ENCODE data around the gene PNMA1.
A peak's percentile ranks its signal among the peaks of the same experiment; 100 is the strongest.

The PNMA1 gene, protein sequence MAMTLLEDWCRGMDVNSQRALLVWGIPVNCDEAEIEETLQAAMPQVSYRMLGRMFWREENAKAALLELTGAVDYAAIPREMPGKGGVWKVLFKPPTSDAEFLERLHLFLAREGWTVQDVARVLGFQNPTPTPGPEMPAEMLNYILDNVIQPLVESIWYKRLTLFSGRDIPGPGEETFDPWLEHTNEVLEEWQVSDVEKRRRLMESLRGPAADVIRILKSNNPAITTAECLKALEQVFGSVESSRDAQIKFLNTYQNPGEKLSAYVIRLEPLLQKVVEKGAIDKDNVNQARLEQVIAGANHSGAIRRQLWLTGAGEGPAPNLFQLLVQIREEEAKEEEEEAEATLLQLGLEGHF

GRCh38 chr14:73713803-73714655 is at the start of gene PNMA1:
Gene PNMA1 (minus strand): TSS chr14:73714384. CDS start chr14:73713639, 745 bp downstream.
- Histone ChIP-seq H3K36me3 (peaks cover 31 to 43% (median 37%) of the 10 kb centered on the region in 11 experiments), H3K4me1 (peaks cover 25 to 50% (median 29%) of the 10 kb centered on the region in 10 experiments), H3K9me3 (replicated peaks in 1 of 11) (no peaks in the 10 kb centered on the region), H3K4me3 (peak within 1 kb of the TSS; percentile 69 to 86 (median 76)), H3K27ac (peak within 1 kb of the TSS; percentile 72 to 86 (median 79)), H4K20me1 (peaks cover 31 to 69% (median 51%) of the 10 kb centered on the region in 11 experiments; a peak in 20 of 22 replicates), H3K27me3 (peaks cover 0 to 13% (median 7%) of the 10 kb centered on the region in 11 experiments; a peak in 10 of 22 replicates), H3K4me2 (peak within 1 kb of the TSS; percentile 81 to 99 (median 96)), H3K9ac (peak within 1 kb of the TSS; percentile 80 to 89 (median 83))
- TF ChIP-seq Cebpa-rat (IDR thresholded peaks at IDR 0.05) = no peak

- no peaks in the 10 kb centered on the region for H3K27me3 ChIP-seq
- no peak for TF ChIP-seq Cebpa-rat (IDR thresholded peaks at IDR 0.05)
- H3K9me3 ChIP-seq (replicated peaks in 1 of 11) = no peaks in the 10 kb centered on the region
- H3K4me2 ChIP-seq = peak overlapping the region; percentile 92 to 100 (median 99)
- H3K4me1 ChIP-seq = peaks cover 80 to 86% (median 82%) of the 10 kb centered on the region in 10 experiments
- peaks cover 0 to 8% (median 0%) of the 10 kb centered on the region in 11 experiments; a peak in 2 of 22 replicates for H3K36me3 ChIP-seq
- peak overlapping the region in 10 of 11 experiments; percentile 5 to 98 (median 96); a peak in 13 of 22 replicates for H3K9ac ChIP-seq
- H4K20me1 ChIP-seq = peaks cover 36 to 81% (median 66%) of the 10 kb centered on the region in 11 experiments; a peak in 19 of 22 replicates
- peak overlapping the region in 9 of 11 experiments; percentile 91 to 99 (median 97); a peak in 18 of 22 replicates for H3K27ac ChIP-seq
- H3K4me3 ChIP-seq = no peak overlapping the region; a peak in 1 of 20 replicates
Measured at GRCh38 chr14:73763396-73763795, 49.2 kb upstream of the PNMA1 start.

DNA sequence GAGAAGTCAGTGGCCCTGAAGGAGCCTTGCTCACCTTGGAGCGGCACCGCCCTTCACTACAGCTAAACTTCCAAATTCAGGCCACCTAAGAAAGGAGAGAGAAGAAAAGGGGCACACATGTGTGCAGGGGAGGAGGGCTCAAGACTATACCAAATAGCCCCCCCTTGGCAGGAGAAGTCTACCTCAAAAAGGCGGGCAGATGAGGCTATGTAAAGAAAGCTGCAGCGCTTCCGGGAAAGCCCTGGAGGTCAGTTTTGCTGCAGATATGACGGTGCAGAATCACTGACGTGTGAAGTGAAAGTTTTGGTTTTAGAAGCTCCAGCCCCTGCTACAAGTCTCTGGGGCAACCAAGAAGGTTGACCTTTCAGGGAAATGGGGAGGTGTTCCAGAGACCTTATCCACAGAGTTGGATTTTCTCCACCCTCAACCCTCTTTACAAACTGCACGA is 48.2 kb upstream of the PNMA1 start:
- H3K27ac ChIP-seq = peak overlapping the region in 10 of 11 experiments; percentile 54 to 99 (median 96); a peak in 20 of 22 replicates
- peak overlapping the region in 8 of 10 experiments; percentile 16 to 74 (median 30); a peak in 14 of 20 replicates for H3K4me3 ChIP-seq
- TF ChIP-seq Cebpa-rat (IDR thresholded peaks at IDR 0.05) = no peak
- H3K4me1 ChIP-seq = peaks cover 80 to 87% (median 82%) of the 10 kb centered on the region in 10 experiments
- H3K9ac ChIP-seq = peak overlapping the region; percentile 10 to 98 (median 95); a peak in 19 of 22 replicates
- no peaks in the 10 kb centered on the region for H3K27me3 ChIP-seq
- peaks cover 0 to 12% (median 0%) of the 10 kb centered on the region in 11 experiments; a peak in 4 of 22 replicates for H3K36me3 ChIP-seq
- peaks cover 46 to 81% (median 70%) of the 10 kb centered on the region in 11 experiments; a peak in 21 of 22 replicates for H4K20me1 ChIP-seq
- H3K4me2 ChIP-seq = peak overlapping the region; percentile 92 to 100 (median 99)
- H3K9me3 ChIP-seq (replicated peaks in 1 of 11) = no peaks in the 10 kb centered on the region

DNA sequence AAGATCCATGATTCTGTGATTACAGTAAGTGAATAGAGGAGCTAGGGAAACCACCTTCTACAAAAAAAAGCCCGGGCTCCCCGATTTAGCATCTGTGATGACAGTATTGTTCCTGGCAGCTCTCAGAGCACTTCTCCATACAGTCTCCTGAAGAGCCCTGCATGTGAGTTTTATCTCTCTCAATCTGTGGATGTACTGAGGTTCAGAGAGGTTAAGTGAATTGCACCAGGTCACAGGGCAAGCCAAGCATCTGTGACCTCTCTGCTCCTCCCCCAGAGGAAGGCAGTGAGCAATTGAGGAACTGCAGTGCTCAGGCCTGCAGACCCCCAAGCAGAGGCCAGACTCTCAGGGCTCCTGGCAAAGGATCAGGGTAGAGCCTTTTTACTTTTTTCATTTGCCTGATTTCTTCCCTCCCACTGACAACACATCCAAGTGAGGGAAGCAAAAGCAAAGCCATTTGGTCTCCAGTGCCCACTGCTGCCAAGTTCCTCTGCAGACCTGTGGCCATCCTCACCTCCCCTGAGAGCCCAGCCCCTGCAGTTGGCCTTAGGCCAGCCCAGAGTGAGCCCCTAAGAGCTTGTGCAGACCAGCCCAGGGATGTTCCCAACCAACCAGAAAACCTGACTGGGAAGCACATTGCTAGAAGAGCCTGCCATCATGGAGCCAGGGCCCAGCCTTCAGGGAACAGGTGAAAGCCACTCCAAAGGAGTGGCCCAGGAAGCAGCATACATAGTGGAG is 47.6 kb upstream of the PNMA1 start:
- peak overlapping the region; percentile 13 to 98 (median 95); a peak in 20 of 22 replicates for H3K9ac ChIP-seq
- no peaks in the 10 kb centered on the region for H3K9me3 ChIP-seq (replicated peaks in 1 of 11)
- H3K4me2 ChIP-seq = peak overlapping the region; percentile 92 to 100 (median 99)
- H3K4me3 ChIP-seq = peak overlapping the region in 8 of 10 experiments; percentile 16 to 74 (median 30); a peak in 14 of 20 replicates
- peaks cover 80 to 87% (median 82%) of the 10 kb centered on the region in 10 experiments for H3K4me1 ChIP-seq
- H4K20me1 ChIP-seq = peaks cover 51 to 81% (median 70%) of the 10 kb centered on the region in 11 experiments; a peak in 21 of 22 replicates
- H3K27ac ChIP-seq = peak overlapping the region in 10 of 11 experiments; percentile 91 to 99 (median 96); a peak in 19 of 22 replicates
- peaks cover 0 to 6% (median 0%) of the 10 kb centered on the region in 11 experiments; a peak in 3 of 22 replicates for H3K36me3 ChIP-seq
- no peaks in the 10 kb centered on the region for H3K27me3 ChIP-seq
- no peak for TF ChIP-seq Cebpa-rat (IDR thresholded peaks at IDR 0.05)

DNA sequence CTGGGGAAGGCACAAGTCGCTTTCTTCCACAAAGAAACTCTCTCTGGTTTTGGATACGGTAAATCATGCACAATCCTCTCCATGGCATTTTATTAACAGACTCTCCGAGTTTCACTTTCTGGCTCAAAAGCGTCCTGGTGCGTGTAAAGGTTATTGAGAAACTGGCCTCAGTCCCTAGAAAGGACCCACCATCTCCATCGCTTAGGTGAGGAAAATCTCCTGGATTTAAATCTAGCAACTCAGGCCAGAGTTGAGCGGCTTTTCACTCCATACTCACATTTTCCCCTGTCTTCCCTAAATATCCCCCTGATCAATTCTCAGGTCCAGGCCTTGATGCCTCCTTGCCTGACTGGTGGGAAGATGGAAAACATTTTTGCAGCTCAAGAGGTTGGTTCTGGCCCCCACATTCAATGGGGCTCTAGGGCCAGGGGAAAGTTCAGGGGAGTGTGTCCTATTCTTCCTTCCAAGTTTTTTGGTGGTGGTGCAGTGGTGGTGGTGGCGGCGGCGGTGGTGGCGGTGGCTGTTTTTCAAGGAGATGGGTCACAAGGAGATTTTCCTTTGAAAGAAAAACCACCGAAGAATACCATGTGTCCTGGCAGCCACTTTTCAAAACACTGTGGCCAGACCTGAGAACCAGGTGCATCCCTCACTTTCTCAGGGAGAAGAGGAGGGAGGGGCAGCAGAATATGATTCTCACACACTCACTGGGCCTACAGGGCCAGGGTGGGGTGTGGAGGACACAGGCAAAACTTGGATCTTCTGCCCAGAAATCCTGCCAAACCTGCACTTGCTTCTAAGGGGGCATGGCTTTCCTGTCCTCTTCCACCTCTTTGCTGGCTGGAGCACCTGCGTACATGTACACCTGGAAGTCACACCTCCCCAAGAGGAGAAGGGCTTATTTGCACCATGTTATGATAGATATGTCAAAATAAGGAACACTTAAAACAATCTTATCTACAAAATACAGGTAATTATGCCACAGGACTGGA is 46.7 kb upstream of the PNMA1 start:
- Histone ChIP-seq H4K20me1 (peaks cover 51 to 81% (median 73%) of the 10 kb centered on the region in 11 experiments; a peak in 21 of 22 replicates), H3K36me3 (peaks cover 0 to 11% (median 0%) of the 10 kb centered on the region in 11 experiments; a peak in 6 of 22 replicates), H3K4me2 (peak overlapping the region; percentile 92 to 100 (median 99)), H3K27me3 (no peaks in the 10 kb centered on the region), H3K4me3 (peak overlapping the region; percentile 61 to 96 (median 87); a peak in 18 of 20 replicates), H3K4me1 (peaks cover 80 to 87% (median 82%) of the 10 kb centered on the region in 10 experiments), H3K9ac (peak overlapping the region; percentile 89 to 98 (median 95)), H3K9me3 (replicated peaks in 1 of 11) (no peaks in the 10 kb centered on the region), H3K27ac (peak overlapping the region; percentile 55 to 99 (median 95); a peak in 21 of 22 replicates)
- TF ChIP-seq Cebpa-rat (IDR thresholded peaks at IDR 0.05) = no peak

DNA sequence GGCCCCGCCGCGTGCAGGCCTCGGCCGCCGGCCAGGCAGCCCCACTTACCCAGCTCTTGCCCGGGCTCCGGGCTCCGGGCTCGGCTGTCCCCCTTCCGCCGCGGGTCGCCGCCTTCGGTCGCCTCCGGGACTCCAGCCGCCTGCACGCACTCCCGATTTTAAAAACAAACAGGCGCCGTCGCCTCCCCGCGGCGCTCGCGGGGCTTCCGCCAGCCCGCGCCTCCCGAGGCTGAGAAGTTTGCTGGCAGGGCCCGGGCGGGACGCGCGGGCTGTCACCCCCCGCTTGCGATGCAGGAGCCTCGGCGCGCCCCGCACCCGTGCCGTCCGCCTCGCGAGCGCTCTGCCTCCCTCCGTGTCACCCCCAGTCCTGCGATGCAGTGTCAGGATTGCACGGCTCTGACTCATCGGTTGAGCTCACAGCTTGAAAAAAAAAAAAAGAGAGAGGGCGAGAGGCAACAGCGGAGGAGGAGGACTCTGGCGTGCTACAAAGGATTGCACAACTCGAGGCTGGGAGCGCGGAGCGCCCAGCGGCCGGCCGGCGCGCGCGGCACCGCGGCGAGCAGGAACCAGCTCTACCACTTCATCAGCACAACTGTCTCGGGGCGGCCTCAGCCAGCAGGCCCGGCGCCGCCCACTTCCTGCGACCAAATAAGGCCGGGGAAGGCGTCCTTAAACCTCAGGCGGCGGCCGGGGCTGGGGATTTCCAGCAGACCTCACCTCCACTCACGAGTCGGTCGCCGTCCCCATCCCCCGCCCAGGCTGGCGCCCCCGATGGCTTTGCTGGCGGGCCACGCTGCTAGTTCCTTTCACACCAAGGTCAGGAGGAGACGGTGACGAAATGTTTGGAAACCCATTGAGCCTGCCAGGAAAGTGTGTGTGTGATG is 45.8 kb upstream of the PNMA1 start:
- H3K36me3 ChIP-seq = peaks cover 0 to 12% (median 0%) of the 10 kb centered on the region in 11 experiments; a peak in 6 of 22 replicates
- H4K20me1 ChIP-seq = peaks cover 52 to 82% (median 76%) of the 10 kb centered on the region in 11 experiments; a peak in 21 of 22 replicates
- peak; percentile 96 to 100 (median 99) for TF ChIP-seq Cebpa-rat (IDR thresholded peaks at IDR 0.05)
- H3K27me3 ChIP-seq = no peaks in the 10 kb centered on the region
- H3K4me3 ChIP-seq = peak overlapping the region; percentile 74 to 96 (median 90)
- peaks cover 81 to 87% (median 82%) of the 10 kb centered on the region in 10 experiments for H3K4me1 ChIP-seq
- H3K9ac ChIP-seq = peak overlapping the region; percentile 89 to 98 (median 95)
- peak overlapping the region; percentile 78 to 99 (median 95) for H3K27ac ChIP-seq
- no peaks in the 10 kb centered on the region for H3K9me3 ChIP-seq (replicated peaks in 1 of 11)
- H3K4me2 ChIP-seq = peak overlapping the region; percentile 97 to 100 (median 99)
